Fibroblast of the aortic adventitia (primary cell): ENCODE data around the gene C1QTNF12. TPM values are rescaled to one million over a fixed set of nuclear protein-coding genes. Genes with fewer than 3 reads are reported as not detected.
"Not testable (repeated sequence)": the region's sequence is repeated elsewhere in the genome, so short reads cannot be mapped to it uniquely, and the experiment has no call there.

Experiments
- DNase-seq: peaks from one replicate; pipeline ENCODE4 v3.0.0-alpha.2; 2010; ENCODE audit warnings: low read depth
- H3K4me3 ChIP-seq: 2 replicates; pipeline ENCODE4 v1.5.1; 2011; ENCODE audit warnings: low read depth, mild to moderate bottlenecking, control low read depth, low read length, moderate library complexity
- CTCF ChIP-seq: IDR thresholded peaks from 2 replicates; pipeline ENCODE4 v1.5.1; 2011; ENCODE audit warnings: mild to moderate bottlenecking, low read length, control low read depth, inconsistent platforms; ENCODE audit not compliant: insufficient read depth
- total RNA-seq: library from RNA; depleted of rRNA; stranded (reverse); fragments of >200 nt; gene quantifications from 2 replicates; pipeline ENCODE4 v1.2.3, GENCODE V29; 2012; ENCODE audit warnings: low replicate concordance

C1QTNF12 gene
- total RNA-seq, 1 donor: 1.4 TPM

GRCh38 chr1:1253972-1254666 is 7.6 kb upstream of the C1QTNF12 start:
- DNase-seq: no peak
- no peak for TF ChIP-seq CTCF
- no peak overlapping the region for H3K4me3 ChIP-seq

- TF ChIP-seq CTCF: no peak
- no peak for DNase-seq
- H3K4me3 ChIP-seq: no peak overlapping the region
Observed at GRCh38 chr1:1253314-1253713, 6.8 kb upstream of the C1QTNF12 start.

GRCh38 chr1:1250786-1251284 is 4.3 kb upstream of the C1QTNF12 start:
- TF ChIP-seq CTCF: no peak
- H3K4me3 ChIP-seq: no peak overlapping the region
- no peak for DNase-seq

- not testable (repeated sequence) for DNase-seq, H3K4me3 ChIP-seq
Observed at GRCh38 chr1:1248009-1248913, 1.7 kb upstream of the C1QTNF12 start.

GRCh38 chr1:1247341-1247913 is 905 bp upstream of the C1QTNF12 start:
- no peak for DNase-seq
- TF ChIP-seq CTCF: no peak
- no peak overlapping the region for H3K4me3 ChIP-seq

GRCh38 chr1:1245817-1246576 is 525 bp downstream of the C1QTNF12 start:
- no peak for DNase-seq
- no peak for TF ChIP-seq CTCF
- H3K4me3 ChIP-seq: no peak overlapping the region
